H9 (cell line): ENCODE results near the gene UNC5A. TPM values are rescaled to one million over a fixed set of nuclear protein-coding genes. Genes with fewer than 3 reads are reported as not detected.

ENCODE experiments used
- DNase-seq: peaks from one replicate; pipeline ENCODE4 v3.0.0-alpha.2; 2017
- H2AFZ ChIP-seq: one replicate; pipeline ENCODE4 v1.6.1; 2013; ENCODE audit warnings: mild to moderate bottlenecking, low read length, control low read depth, moderate library complexity
- H2AK5ac ChIP-seq: 2 replicates; pipeline ENCODE4 v1.6.1; 2013; ENCODE audit warnings: low read length, control low read depth, mixed read lengths; ENCODE audit not compliant: insufficient read length
- H2BK120ac ChIP-seq: one replicate; pipeline ENCODE4 v1.6.1; 2013; ENCODE audit warnings: low read depth, mild to moderate bottlenecking, low read length, control low read depth, inconsistent platforms; ENCODE audit not compliant: poor library complexity, severe bottlenecking
- H2BK12ac ChIP-seq: 2 replicates; pipeline ENCODE4 v1.6.1; 2013; ENCODE audit warnings: low read length, control low read depth, mixed read lengths, low read depth; ENCODE audit not compliant: insufficient read length
- H2BK15ac ChIP-seq: 2 replicates; pipeline ENCODE4 v1.6.1; 2013; ENCODE audit warnings: low read depth, low read length, control low read depth
- H2BK20ac ChIP-seq: one replicate; pipeline ENCODE4 v1.6.1; 2013; ENCODE audit warnings: low read depth, mild to moderate bottlenecking, low read length, control low read depth, inconsistent platforms; ENCODE audit not compliant: poor library complexity, severe bottlenecking
- H2BK5ac ChIP-seq: 2 replicates; pipeline ENCODE4 v1.6.1; 2013; ENCODE audit warnings: low read length, control low read depth, mixed read lengths; ENCODE audit not compliant: insufficient read length
- H3K14ac ChIP-seq: 2 replicates; pipeline ENCODE4 v1.6.1; 2013; ENCODE audit warnings: low read length, control low read depth; ENCODE audit not compliant: insufficient read depth
- H3K18ac ChIP-seq: 2 replicates; pipeline ENCODE4 v1.6.1; 2013; ENCODE audit warnings: low read depth, mild to moderate bottlenecking, mixed read lengths, low read length, control low read depth; ENCODE audit not compliant: insufficient read length
- H3K23ac ChIP-seq: 2 replicates; pipeline ENCODE4 v1.6.1; 2013; ENCODE audit warnings: low read length, control low read depth, mixed read lengths, low read depth; ENCODE audit not compliant: insufficient read length
- H3K23me2 ChIP-seq: 2 replicates; pipeline ENCODE4 v1.6.1; 2013; ENCODE audit warnings: low read depth, mild to moderate bottlenecking, mixed read lengths, low read length, control low read depth; ENCODE audit not compliant: insufficient read length, poor library complexity, severe bottlenecking
- H3K27ac ChIP-seq: 2 replicates; pipeline ENCODE4 v1.5.1; 2013; ENCODE audit warnings: low read length, control low read depth, mixed read lengths, low read depth; ENCODE audit not compliant: insufficient read length
- H3K27me3 ChIP-seq: 2 replicates; pipeline ENCODE4 v1.6.1; 2013; ENCODE audit warnings: low read length, control low read depth, inconsistent platforms; ENCODE audit not compliant: insufficient read depth
- H3K4ac ChIP-seq: 2 replicates; pipeline ENCODE4 v1.6.1; 2013; ENCODE audit warnings: low read depth, mild to moderate bottlenecking, control low read depth, inconsistent platforms, low read length, moderate library complexity
- H3K4me1 ChIP-seq: 2 replicates; pipeline ENCODE4 v1.6.1; 2013; ENCODE audit warnings: low read length, control low read depth, inconsistent platforms; ENCODE audit not compliant: insufficient read depth
- H3K4me2 ChIP-seq: 2 replicates; pipeline ENCODE4 v1.6.1; 2013; ENCODE audit warnings: low read length, control low read depth, mixed read lengths; ENCODE audit not compliant: insufficient read length, insufficient read depth
- H3K56ac ChIP-seq: 2 replicates; pipeline ENCODE4 v1.6.1; 2013; ENCODE audit warnings: low read depth, mild to moderate bottlenecking, mixed read lengths, low read length, control low read depth; ENCODE audit not compliant: insufficient read length
- H3K79me1 ChIP-seq: 2 replicates; pipeline ENCODE4 v1.6.1; 2013; ENCODE audit warnings: low read depth, mild to moderate bottlenecking, moderate library complexity, low read length, control low read depth, inconsistent platforms; ENCODE audit not compliant: insufficient read depth, poor library complexity, severe bottlenecking
- H3K79me2 ChIP-seq: 2 replicates; pipeline ENCODE4 v1.6.1; 2013; ENCODE audit warnings: low read length, control low read depth, inconsistent platforms; ENCODE audit not compliant: insufficient read depth
- H3K9ac ChIP-seq: 2 replicates; pipeline ENCODE4 v1.6.1; 2013; ENCODE audit warnings: low read length, control low read depth, mixed read lengths; ENCODE audit not compliant: insufficient read length; ENCODE audit errors: extremely low read depth
- H3K9me3 ChIP-seq: one replicate; pipeline ENCODE4 v1.6.1; 2013; ENCODE audit warnings: low read depth, low read length, inconsistent platforms; ENCODE audit not compliant: control insufficient read depth
- H3T11ph ChIP-seq: one replicate; pipeline ENCODE4 v1.6.1; 2013; ENCODE audit warnings: mild to moderate bottlenecking, low read length, control low read depth, inconsistent platforms
- H4K20me1 ChIP-seq: one replicate; pipeline ENCODE4 v1.6.1; 2013; ENCODE audit not compliant: control insufficient read depth, insufficient read length, insufficient read depth
- H4K5ac ChIP-seq: 2 replicates; pipeline ENCODE4 v1.6.1; 2013; ENCODE audit warnings: low read depth, mild to moderate bottlenecking, mixed read lengths, low read length, control low read depth; ENCODE audit not compliant: insufficient read length
- H4K8ac ChIP-seq: replicated peaks from 2 replicates; pipeline ENCODE4 v1.6.1; 2013; ENCODE audit warnings: low read length, control low read depth, mixed read lengths, low read depth; ENCODE audit not compliant: insufficient read length
- H4K91ac ChIP-seq: 2 replicates; pipeline ENCODE4 v1.6.1; 2013; ENCODE audit warnings: low read depth, mild to moderate bottlenecking, moderate library complexity, mixed read lengths, low read length, control low read depth; ENCODE audit not compliant: insufficient read length
- H3K27ac Mint-ChIP-seq, 3 experiments: 2 replicates in 2 of 3; 3 replicates in 1 of 3; pipeline ENCODE4 v1.8.0; 2020 to 2021; ENCODE audit warnings: mixed read lengths in 3 of 3, mild to moderate bottlenecking in 1 of 3, moderate library complexity in 1 of 3
- H3K27me3 Mint-ChIP-seq: 2 replicates; pipeline ENCODE4 v1.8.0; 2021; ENCODE audit warnings: low read depth, mild to moderate bottlenecking, moderate library complexity, mixed read lengths
- H3K36me3 Mint-ChIP-seq, 3 experiments: 2 replicates in 2 of 3; 3 replicates in 1 of 3; pipeline ENCODE4 v1.8.0; 2020 to 2021; ENCODE audit warnings: low read depth in 3 of 3, mixed read lengths in 3 of 3; ENCODE audit not compliant: insufficient read depth in 1 of 3
- H3K4me1 Mint-ChIP-seq, 2 experiments: 2 replicates each; pipeline ENCODE4 v1.8.0; 2020; ENCODE audit warnings: mixed read lengths in 2 of 2
- H3K4me3 Mint-ChIP-seq, 2 experiments: 2 replicates in 1 of 2; 3 replicates in 1 of 2; pipeline ENCODE4 v1.8.0; 2020 to 2021; ENCODE audit warnings: mild to moderate bottlenecking in 2 of 2, mixed read lengths in 2 of 2, moderate library complexity in 1 of 2
- H3K9me3 Mint-ChIP-seq, 2 experiments: 2 replicates in 1 of 2; 3 replicates in 1 of 2; pipeline ENCODE4 v1.8.0; 2020; ENCODE audit warnings: mild to moderate bottlenecking in 2 of 2, mixed read lengths in 2 of 2, moderate library complexity in 1 of 2
- WGBS: extraction: QIAGEN DNeasy Blood & Tissue Kit; methylation state at CpG from one replicate; pipeline ENCODE4 v1.1.7; 2013; ENCODE audit warnings: missing lambda C conversion rate, low lambda C conversion rate, mixed read lengths; ENCODE audit not compliant: insufficient read length; ENCODE audit errors: extremely low coverage; 5-methylcytosine and 5-hydroxymethylcytosine counted together
- total RNA-seq: library from RNA; stranded (reverse); gene quantifications from 2 replicates; pipeline ENCODE4 v1.2.1, GENCODE V29; 2021
- TF ChIP-seq, protein P1 (sequence below): fragments of 200-600 bp; sonication (generic); conservative IDR thresholded peaks from 3 replicates; pipeline ENCODE4 v1.8.0; 2021; ENCODE audit warnings: antibody characterized with exemption, mild to moderate bottlenecking

Gene UNC5A
- total RNA-seq, 1 experiment from 2014 or later: 4.4 TPM

DNA sequence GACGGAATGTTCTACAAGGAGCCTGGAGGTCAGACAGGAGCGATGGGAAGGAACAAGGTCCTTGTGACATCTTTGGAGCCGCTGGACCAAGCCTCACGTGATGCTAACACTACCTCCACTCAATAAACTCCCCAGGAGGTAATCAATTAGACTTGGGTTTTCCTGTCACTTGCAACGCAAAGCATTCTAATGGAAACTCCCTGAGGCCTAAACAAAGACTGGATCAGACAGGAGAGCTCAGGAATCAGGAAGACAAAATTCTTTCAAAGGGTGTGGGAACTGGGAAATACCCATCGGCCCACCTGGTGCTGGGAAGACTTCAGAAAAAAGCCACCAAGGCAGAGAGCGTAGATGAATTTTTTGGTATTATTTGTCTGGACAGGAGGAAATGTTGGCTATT is 22.3 kb upstream of the UNC5A start:
- Histone ChIP-seq H2AK5ac (no peak overlapping the region), H4K20me1 (no peaks in the 10 kb centered on the region), H3K14ac (no peak overlapping the region), H2BK120ac (no peak overlapping the region), H2BK20ac (no peak overlapping the region), H3K56ac (no peak overlapping the region), H4K5ac (no peak overlapping the region), H3T11ph (no peak overlapping the region), H4K8ac (no peak overlapping the region), H3K4me2 (no peak overlapping the region), H3K4ac (no peak overlapping the region), H3K79me1 (no peaks in the 10 kb centered on the region), H3K9me3 (no peaks in the 10 kb centered on the region), H3K4me1 (peaks cover 8% of the 10 kb centered on the region; the same call in 1 of the 2 replicates), H3K23ac (no peak overlapping the region), H3K23me2 (no peaks in the 10 kb centered on the region), H3K27ac (no peak overlapping the region), H2AFZ (no peak overlapping the region), H2BK12ac (no peak overlapping the region), H3K18ac (no peak overlapping the region), H3K27me3 (no peaks in the 10 kb centered on the region; the same call in 1 of the 2 replicates), H2BK5ac (no peak overlapping the region), H3K9ac (no peak overlapping the region), H4K91ac (no peak overlapping the region), H3K79me2 (no peaks in the 10 kb centered on the region), H2BK15ac (no peak overlapping the region)
- H3K9me3 Mint-ChIP-seq: no peaks in the 10 kb centered on the region
- peaks cover 34 to 49% of the 10 kb centered on the region in 2 experiments for H3K4me1 Mint-ChIP-seq
- no peak for DNase-seq
- TF ChIP-seq, protein P1, sequence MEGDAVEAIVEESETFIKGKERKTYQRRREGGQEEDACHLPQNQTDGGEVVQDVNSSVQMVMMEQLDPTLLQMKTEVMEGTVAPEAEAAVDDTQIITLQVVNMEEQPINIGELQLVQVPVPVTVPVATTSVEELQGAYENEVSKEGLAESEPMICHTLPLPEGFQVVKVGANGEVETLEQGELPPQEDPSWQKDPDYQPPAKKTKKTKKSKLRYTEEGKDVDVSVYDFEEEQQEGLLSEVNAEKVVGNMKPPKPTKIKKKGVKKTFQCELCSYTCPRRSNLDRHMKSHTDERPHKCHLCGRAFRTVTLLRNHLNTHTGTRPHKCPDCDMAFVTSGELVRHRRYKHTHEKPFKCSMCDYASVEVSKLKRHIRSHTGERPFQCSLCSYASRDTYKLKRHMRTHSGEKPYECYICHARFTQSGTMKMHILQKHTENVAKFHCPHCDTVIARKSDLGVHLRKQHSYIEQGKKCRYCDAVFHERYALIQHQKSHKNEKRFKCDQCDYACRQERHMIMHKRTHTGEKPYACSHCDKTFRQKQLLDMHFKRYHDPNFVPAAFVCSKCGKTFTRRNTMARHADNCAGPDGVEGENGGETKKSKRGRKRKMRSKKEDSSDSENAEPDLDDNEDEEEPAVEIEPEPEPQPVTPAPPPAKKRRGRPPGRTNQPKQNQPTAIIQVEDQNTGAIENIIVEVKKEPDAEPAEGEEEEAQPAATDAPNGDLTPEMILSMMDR: no peak
- H3K36me3 Mint-ChIP-seq: no peaks in the 10 kb centered on the region
- no peak overlapping the region for H3K27ac Mint-ChIP-seq
- WGBS: no CpG with 5 or more reads among the region's 7 CpGs
- peaks cover 40% of the 10 kb centered on the region for H3K27me3 Mint-ChIP-seq
- peak overlapping the region in 1 of 2 experiments; percentile 2; a peak in 1 of 5 replicates for H3K4me3 Mint-ChIP-seq
